ENCODE data around the gene PHB1.
A peak's percentile ranks its signal among the peaks of the same experiment; 100 is the strongest.
"Not testable (repeated sequence)": the region's sequence is repeated elsewhere in the genome, so short reads cannot be mapped to it uniquely, and the experiment has no call there.

PHB1 gene

DNA sequence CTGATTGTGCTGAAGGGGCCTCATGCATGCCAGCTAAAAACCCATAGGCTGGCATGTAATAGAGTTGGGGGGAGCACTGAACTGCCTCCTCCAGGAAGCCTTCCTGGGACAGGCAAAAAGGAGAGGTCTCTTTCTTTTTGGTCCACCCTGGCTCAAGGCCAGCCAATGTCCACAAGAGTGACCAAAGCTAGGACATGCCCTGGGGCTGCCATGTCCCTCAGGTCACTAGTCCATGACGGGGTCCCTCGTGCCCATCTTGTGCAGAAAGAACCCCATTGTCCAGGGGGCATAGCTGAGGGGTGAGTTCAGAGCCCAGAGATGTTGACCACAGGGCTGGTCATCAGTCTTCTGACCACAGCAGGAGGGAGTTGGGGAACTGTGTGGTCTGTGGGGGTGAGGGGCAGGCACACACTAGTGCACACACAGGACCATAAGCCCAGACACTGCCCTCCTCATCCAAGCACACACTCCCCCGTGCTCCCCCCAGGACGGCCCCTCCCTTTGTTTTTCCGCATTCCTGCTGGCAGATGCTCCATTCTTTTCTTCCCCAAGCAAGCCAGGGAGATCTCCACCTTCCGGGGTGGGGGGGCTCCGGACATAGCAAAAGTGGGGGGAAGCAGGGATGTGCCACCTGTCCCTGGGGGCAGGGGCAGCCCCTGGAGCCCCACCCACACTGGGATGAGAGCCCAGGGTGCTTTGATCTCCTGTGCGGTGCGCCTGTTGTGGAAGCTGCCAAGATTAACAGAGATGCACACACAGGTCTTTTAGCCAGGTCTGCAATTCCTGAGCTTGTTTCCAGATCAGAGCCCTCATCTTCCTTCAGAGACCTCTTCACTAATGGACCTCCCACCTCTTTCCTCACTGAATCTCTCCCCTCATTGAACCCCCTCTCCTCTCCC lies 25.2 kb upstream of the PHB1 start:
- no peak for DNase-seq (ENCODE audit: low spot score)

DNA sequence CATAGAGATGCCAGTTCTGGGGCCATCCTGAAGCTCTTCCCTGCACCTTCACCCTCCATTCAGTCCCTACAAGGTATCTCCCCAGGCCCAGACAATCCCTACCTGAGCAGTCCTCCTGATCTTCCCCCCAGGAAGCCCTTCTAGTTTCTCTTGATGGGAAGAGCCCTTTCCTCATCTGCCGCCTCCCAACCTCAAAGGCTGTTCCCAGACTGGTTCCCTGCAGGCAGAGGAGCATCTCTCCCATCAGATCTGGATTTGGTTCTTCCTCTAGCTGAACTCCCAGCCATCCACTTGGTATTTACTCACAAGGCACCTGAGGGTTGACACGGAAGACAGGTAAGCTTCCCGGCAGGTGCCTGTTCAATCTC lies 24.6 kb upstream of the PHB1 start:
- DNase-seq (ENCODE audit: low spot score): no peak

DNA sequence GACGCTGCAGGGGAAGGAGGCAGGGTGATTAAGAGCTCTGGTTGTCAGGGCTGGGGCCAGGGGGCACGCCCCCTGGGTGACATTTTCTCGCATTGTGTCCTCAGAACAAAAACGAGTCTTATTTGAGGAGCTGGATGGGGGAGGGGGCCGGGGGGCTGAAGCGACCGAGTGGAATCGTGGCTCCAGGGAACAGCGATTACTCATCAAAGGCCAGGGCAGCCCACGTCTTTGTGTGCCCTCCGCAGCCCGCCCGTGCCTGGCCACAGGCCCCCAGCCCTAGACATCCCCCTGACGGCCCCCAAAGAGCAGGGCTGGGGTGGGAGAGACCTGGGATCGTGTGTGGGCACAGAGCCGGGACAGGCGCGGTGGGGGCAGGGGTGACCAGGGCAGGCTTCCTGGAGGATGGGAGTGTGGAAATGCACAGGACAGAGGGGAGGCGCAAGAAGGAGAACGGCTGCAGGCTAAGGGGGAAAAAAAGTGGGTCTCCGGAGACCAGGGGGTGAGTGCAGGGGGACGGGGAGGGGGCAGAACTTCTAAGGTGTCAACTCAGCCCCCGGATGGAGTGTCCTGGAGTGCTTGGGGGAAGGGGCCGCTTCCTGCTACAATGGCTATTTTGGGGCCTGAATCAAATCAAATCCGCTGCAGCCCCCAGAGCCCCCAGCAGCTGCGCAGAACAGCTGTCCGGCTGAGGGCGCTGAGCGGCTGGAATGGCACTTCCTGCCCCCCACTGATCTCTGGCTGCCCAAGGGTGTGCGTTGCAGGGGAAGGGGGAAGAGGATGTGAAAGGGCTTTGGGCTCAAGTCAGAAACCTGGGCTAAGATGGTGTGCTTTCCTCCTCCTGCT lies 24.0 kb upstream of the PHB1 start:
- DNase-seq (ENCODE audit: low spot score): no peak

DNA sequence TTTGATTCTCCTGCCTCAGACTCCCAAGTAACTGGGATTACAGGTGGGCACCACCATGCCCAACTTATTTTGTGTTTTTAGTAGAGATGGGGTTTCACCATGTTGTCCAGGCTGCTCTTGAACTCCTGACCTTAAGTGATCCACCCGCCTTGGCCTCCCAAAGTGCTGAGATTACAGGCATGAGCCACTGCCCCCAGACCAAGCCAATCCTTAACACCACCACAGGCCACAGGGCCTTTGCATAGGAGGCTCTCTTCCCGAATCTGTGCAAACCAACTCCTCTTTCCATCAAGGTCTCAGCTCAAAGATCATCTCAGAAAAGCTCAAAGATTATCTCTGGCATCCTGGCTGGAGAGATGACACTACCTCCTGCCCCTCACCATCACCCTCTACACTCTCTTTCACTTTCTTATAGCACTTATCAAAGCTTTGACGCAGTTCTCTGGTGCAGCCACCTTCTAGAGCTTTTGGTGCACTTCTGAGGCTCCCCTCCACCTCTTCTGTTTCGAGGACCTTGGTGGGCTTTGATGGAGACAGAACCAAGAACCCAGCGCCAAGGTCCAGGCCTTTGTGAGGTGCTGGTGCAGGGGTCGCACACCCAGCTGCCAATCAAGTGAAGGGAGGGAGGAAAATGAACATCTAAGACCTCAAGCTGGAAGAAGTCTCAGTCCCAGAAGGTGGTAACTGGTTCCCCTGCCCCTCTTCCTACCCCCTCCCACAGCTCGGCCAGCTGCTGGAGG lies 23.2 kb upstream of the PHB1 start:
- no peak for DNase-seq (ENCODE audit: low spot score)

DNA sequence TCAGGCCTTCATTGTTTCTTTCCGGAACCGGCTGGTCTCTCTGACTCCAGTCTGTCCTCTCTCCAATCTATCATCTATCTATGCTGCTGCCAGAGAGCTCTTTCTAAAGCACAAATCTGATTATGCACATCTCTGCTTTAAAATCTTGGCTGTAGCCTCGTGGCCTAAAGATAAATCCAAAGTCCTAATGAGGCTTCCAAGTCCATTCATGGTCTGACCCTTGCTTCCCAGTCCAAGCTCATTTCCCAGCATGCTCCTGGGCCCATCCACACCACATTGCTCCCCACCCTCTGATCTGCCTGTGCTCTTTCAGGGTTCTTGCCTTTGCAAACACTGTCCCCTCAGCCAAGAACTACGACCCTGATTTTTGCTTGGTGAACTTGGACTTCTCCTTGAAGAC lies 21.5 kb upstream of the PHB1 start:
- DNase-seq (ENCODE audit: low spot score): no peak

DNA sequence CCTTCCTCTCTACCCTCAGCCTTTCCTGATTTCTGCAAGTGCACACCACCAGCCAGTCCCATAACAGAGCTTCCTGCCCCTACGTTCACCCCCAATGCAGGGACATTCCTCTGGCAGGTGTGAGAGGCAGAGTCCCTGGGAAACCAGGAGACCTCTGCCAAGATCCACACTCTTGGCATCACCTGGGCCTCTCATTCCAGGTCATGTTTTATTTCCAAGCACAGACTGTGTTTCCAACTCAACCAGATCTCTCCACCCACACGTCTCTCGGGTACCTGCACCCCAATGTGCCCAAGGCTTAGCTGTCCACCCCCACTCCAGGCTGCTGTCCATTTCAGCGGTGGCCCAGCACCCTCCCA lies 21.0 kb upstream of the PHB1 start:
- DNase-seq (ENCODE audit: low spot score): no peak

DNA sequence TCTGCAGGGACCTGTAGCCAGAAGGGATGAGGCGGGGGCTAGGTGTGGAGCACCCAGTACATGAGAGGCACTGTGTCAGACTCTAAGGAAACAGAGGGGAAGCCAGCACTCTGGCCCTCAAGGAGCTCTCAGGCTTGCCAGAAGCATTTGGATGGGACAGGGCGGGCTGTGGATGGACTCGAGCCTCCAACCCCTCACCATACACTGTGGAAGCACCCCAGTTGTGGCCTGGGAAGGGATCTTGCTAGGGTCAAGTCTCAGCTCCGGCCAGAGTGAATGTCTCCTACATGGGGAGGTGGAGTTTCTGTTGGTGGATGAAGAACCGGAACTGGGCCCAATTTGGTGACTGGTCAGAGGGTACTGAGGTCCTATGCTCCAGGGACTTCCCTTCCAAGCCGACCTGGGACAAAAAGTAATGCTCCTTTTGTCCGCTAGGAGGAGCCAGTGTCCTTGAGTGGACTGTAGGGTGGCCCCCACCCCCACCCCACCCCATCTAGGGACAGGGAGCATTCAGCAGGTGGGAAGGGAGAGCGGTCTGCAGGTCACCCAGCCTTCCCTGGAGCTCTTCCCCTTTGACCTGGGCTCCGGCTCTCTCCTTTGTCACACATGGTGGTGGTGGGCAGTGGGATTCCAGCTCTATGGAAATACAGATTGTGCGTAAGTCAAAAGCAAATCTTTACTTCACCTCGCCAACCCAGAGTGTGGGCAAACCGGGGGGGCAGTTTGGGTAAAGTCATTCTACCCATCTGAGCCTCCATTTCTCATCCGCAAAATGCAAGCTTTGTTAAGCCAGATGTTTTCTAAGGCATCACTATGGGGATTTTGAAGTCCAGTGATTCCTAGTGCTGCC lies 20.4 kb upstream of the PHB1 start:
- peak; percentile 87 for DNase-seq (ENCODE audit: low spot score)

DNA sequence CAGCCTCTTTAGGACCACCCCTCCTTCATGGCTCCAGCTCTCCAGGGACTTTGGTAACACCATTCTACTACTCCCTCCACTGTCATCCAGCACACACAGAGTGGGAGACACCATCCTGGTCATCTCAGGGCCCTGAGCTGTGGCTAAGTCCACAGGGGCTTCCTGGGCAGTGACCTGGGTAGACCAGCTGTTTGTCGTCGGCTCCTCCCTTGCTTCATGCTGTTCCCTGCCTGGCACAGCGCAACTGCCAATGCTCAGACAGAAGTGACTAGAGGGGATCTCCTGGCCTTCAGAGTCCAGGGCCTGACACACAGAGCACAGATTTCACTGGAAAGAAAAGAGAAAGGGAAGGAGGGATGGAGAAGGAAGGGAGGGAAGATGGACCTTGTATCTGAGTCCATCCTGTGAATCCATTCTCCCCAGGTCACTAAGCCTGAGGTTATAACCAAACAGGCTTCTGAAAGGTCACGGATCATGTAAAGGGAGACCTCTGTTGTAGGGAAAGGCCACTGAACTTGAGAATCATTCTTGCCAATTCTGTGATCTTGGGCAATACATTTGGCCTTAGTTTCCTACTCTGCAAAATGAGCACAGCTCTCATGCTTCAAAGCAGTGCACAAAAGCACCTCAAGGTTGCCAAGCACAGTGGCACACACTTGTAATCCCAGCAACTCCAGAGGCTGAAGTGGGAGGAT lies 18.5 kb upstream of the PHB1 start:
- no peak for DNase-seq (ENCODE audit: low spot score)

DNA sequence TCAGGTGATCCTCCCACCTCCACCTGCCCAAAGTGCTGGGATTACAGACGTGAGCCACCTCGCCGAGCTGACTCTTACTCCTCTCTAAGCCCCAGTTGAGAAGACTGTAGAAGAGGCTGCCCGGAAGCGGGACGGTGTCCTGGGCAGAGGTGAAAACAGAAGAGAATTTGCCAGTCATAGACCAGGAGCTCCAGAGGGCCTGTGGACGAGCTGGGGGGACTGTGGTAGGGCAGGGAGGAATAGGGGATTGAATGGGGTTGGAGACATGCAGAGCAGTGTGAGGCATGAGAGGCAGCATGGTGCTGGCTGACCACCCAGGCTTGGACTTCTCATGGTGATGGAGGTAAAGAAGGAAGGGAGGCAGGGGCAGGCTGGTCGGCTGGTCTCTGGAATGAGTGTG lies 17.1 kb upstream of the PHB1 start:
- DNase-seq (ENCODE audit: low spot score): no peak

DNA sequence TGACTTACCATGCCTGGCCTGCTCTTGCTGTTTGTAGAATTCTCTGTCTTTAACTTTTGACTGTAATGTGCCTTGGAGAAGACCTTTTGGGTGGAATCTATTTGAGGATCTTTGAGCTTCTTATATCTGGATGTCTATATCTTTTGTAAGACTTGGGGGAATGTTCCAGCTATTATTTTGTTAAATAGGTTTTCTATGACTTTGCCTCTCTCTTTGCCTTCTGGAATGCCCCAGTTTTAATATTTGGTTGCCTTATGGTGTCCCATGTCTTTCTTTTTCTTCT lies 10.3 kb upstream of the PHB1 start:
- DNase-seq (ENCODE audit: low spot score): no peak

DNA sequence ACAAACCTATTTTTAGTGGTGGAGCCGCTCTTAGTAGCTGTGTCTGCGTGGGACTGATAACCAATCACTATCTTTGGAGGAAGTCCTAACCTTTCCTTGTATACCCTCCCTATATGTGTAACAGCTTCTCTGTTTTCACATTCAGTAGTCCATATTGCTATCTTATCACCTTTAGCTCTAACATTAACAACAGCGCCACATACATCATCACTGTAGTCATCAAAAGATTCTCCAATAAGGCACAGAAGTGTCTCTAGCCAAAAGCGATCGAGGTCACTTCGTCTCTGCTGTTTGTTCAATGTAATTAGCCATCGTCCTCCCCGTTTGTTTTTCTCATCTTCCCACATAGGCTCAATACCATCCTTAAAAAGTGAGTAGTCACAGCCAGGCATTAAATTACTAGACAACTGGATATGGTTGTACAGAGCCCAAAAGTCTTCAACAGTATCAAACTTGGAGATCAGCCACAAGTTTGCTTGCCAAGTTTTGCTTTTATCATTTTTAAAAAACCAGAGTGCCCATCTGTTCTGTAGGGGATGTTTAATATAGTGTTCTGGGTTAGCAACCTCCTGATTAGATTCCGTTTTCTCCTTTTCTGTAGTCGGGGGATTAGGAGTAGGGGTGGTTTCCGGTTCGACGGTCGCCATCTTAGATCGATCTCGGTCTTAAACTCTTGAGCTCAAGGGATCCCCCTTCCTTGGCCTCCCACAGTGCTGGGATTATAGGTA lies 9.8 kb upstream of the PHB1 start:
- DNase-seq (ENCODE audit: low spot score): not testable (repeated sequence)

DNA sequence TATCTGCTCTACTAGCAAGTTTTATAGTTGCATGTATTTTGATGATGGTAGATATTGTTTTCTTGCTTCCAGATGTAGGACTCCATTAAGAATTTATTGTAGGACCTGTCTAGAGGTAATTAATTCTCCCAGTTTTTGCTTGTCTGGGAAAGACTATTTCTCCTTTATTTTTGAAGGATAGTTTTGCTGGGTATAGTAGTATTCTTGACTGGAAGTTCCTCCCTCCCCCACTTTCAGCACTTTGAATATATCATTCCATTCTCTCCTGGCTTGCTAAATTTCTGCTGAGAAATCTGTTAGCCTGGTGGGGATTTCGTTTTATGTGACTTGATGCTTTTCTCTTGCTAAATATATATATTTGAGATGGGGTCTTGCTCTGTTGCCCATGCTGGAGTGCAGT lies 8.0 kb upstream of the PHB1 start:
- DNase-seq (ENCODE audit: low spot score): no peak

DNA sequence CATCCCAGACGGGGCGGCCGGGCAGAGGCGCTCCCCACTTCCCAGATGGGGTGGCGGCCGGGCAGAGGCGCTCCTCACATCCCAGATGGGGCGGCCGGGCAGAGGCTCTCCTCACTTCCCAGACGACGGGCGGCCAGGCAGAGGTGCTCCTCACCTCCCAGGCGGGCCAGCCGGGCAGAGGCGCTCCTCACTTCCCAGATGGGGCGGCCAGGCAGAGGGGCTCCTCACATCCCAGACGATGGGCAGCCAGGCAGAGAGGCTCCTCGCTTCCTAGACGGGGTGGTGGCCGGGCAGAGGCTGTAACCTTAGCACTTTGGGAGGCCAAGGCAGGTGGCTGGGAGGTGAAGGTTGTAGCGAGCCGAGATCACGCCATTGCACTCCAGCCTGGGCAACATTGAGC lies 5.1 kb upstream of the PHB1 start:
- DNase-seq (ENCODE audit: low spot score): not testable (repeated sequence)

DNA sequence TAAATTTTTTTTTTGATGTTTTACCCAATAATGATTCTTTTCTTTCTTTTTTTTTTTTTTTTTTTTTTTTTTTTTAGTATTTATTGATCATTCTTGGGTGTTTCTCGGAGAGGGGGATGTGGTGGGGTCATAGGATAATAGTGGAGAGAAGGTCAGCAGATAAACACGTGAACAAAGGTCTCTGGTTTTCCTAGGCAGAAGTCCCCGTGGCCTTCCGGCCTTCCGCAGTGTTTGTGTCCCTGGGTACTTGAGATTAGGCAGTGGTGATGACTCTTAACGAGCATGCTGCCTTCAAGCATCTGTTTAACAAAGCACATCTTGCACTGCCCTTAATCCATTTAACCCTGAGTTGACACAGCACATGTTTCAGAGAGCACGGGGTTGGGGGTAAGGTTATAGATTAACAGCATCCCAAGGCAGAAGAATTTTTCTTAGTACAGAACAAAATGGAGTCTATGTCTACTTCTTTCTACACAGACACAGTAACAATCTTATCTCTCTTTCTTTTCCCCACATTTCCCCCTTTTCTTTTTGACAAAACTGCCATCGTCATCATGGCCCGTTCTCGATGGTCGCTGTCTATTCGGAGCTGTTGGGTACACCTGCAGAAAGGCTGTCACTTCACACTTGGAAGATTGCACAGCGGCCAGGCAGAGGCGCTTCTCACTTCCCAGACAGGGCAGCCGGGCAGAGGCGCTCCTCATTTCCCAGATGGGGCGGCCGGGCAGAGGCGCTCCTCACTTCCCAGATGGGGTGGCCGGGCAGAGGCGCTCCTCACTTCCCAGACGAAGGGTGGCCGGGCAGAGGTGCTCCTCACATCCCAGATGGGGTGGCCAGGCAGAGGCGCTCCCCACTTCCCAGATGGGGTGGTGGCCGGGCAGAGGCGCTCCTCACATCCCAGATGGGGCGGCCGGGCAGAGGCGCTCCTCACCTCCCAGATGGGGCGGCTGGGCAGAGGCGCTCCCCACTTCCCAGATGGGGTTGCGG lies 4.4 kb upstream of the PHB1 start:
- DNase-seq (ENCODE audit: low spot score): not testable (repeated sequence)

DNA sequence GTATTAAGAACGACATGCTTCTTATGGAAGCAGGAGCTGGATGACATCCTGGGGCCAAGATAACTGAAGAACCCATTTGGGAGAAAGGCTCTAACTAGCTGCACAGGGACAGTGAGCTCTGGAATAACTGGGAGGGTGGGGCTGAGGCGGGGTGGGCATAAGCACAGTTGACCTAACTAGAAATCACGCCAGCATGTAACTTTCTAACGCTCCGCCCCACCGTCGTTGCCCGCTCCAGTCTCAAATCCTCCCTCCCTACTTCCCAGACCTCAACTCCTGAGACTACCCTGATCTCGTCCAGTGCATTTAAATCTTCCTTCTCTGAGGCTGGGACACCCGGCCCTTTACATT lies 436 bp downstream of the PHB1 start:
- no peak for DNase-seq (ENCODE audit: low spot score)

DNA sequence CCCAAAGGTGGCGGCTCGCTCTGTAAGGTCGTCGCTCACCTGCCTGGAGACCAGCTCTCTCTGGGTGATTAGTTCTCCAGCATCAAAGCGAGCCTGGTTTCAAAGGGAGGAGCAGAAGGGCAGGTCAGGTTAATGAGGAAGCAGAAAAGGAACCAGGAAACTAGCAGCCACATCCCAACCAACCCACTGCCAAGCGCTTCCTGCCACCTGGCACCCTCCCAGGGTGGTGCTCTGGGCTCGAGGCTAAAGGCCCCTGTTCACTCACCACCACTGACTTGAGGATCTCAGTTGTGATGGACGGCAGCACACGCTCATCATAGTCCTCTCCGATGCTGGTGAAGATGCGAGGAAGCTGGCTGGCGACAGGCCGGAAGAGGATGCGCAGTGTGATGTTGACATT lies 5.6 kb downstream of the PHB1 start:
- no peak for DNase-seq (ENCODE audit: low spot score)

DNA sequence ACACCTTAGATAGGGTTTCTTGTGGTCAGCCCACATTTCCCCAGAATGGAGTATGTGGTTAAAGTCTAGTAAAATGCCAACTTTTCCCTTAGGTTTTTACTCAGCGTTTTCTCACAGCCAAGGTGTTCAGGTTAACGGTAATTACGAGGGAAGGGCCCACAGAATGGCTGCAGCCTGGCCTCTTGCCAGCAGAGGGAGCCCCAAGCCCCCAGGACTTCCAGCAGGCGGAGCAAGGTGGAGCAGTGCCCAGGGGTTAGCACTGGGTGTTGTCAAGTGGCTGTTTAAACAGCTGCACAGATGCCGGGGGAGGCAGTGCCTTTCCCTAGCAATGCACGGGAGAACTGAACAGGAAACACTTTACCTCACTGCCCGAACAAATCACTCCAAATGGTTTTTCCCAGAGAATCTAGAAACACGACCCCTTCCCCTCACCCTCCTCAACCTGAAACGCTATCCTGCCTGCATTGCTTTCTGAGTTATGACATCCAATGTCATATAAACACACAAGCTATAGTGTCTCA lies 6.6 kb downstream of the PHB1 start:
- DNase-seq (ENCODE audit: low spot score): peak; percentile 88

DNA sequence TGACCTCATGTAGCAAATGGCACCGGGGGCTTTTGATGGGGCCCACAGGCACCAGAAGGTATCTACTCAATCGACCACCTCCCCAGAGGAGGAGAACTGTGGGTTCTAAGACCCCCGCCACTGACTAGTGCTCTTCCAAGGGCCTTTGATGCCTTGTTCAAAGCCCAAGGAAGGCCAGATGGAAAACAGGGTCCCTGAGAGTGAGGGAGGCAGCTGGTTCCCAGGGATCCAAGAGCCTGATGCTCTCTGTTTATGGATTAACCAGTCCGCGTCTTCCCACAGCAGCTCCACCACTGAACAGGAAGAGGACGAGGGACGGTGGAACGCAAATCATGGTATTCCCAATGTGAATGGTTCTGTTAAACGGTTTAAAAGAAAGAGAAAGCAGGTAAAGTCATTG lies 7.6 kb downstream of the PHB1 start:
- DNase-seq (ENCODE audit: low spot score): no peak

DNA sequence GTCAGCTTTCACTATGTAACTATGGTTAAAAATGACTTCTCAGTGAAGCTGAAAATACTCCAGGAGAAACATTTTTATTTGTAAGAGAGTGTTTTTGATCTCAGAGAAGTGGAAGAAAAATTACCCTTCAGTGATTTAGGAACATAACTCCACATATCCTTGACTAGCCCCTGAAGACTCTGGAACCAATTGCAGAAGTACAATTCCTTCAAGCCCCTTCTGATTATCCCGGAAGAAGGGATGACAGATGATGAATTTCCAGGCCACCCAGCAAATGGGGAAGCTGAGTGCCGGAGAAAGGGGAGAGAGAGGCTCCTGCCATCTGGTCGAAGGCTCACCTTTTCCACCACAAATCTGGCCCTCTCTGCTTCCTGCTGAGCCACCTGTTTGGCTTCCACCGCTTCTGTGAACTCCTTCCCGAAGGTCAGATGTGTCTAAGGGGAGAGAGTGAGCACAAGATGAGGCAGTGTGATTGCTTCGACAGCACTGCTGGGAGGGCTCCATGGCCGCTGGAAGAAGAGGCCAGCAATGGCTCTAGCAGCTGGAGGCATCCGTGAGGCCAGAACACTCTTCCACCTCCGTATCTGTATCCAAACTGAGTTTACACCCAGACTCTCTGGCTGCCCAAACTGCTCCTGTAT lies 8.1 kb downstream of the PHB1 start:
- DNase-seq (ENCODE audit: low spot score): no peak
